PFSK-1 (cell line): ENCODE data around the gene TRIM17.

ENCODE experiments used
- FOXP2 ChIP-seq: optimal IDR thresholded peaks from 2 replicates; pipeline ENCODE3; 2011; ENCODE audit warnings: borderline replicate concordance, control low read depth, inconsistent platforms; ENCODE audit not compliant: insufficient read depth; ENCODE audit errors: extremely low read length, extremely low read depth
- POLR2AphosphoS5 ChIP-seq: IDR thresholded peaks from 2 replicates; pipeline ENCODE4 v1.6.1; 2012; ENCODE audit warnings: low read depth, mild to moderate bottlenecking, control low read depth, low read length, moderate library complexity
- REST ChIP-seq, 2 experiments: IDR thresholded peaks; 2 replicates each; pipeline versions ENCODE4 v1.6.1 to v1.8.0; 2011 to 2012; ENCODE audit warnings: low read depth in 2 of 2, low read length in 2 of 2, control low read depth in 1 of 2, inconsistent platforms in 1 of 2, mild to moderate bottlenecking in 1 of 2, moderate library complexity in 1 of 2; ENCODE audit not compliant: insufficient read depth in 1 of 2
- SIN3A ChIP-seq: IDR thresholded peaks from 2 replicates; pipeline ENCODE4 v1.6.1; 2012; ENCODE audit warnings: mild to moderate bottlenecking, low read length, moderate library complexity, borderline replicate concordance; ENCODE audit not compliant: insufficient read depth
- TAF1 ChIP-seq: IDR thresholded peaks from 2 replicates; pipeline ENCODE4 v1.6.1; 2012; ENCODE audit warnings: low read length, control low read depth, borderline replicate concordance; ENCODE audit not compliant: insufficient read depth

Gene TRIM17

GRCh38 chr1:228417061-228417460 is 400 bp upstream of the TRIM17 start:
- TF ChIP-seq TAF1 = no peak
- no peak for TF ChIP-seq SIN3A
- TF ChIP-seq REST (IDR thresholded peaks at IDR 0.05; ENCODE audit: insufficient read depth in 1 of 2, low read depth in 2 of 2, low read length in 2 of 2) = no peak
- no peak for TF ChIP-seq POLR2AphosphoS5
- TF ChIP-seq FOXP2 = no peak

GRCh38 chr1:228415853-228416216 is 826 bp downstream of the TRIM17 start:
- TF ChIP-seq TAF1 (no peak), POLR2AphosphoS5 (no peak), REST (IDR thresholded peaks at IDR 0.05; ENCODE audit: insufficient read depth in 1 of 2, low read depth in 2 of 2, low read length in 2 of 2) (no peak), FOXP2 (no peak), SIN3A (no peak)

GRCh38 chr1:228415221-228415620 is 1.4 kb downstream of the TRIM17 start:
- TF ChIP-seq FOXP2 (no peak), REST (IDR thresholded peaks at IDR 0.05; ENCODE audit: insufficient read depth in 1 of 2, low read depth in 2 of 2, low read length in 2 of 2) (no peak), SIN3A (no peak), POLR2AphosphoS5 (no peak), TAF1 (no peak)

- no peak for TF ChIP-seq FOXP2
- TF ChIP-seq SIN3A = no peak
- no peak for TF ChIP-seq REST (IDR thresholded peaks at IDR 0.05; ENCODE audit: insufficient read depth in 1 of 2, low read depth in 2 of 2, low read length in 2 of 2)
- no peak for TF ChIP-seq POLR2AphosphoS5
- TF ChIP-seq TAF1 = no peak
These were observed 2.0 kb downstream of the TRIM17 start for GRCh38 chr1:228414511-228415211.
